Caco-2 (cell line): ENCODE data around the gene ELOVL1. TPM values are rescaled to one million over a fixed set of nuclear protein-coding genes. Genes with fewer than 3 reads are reported as not detected.

Source experiments
- BruUV-seq: library from RNA; stranded (reverse); fragments of 400-500 nt; replicated peaks from 2 replicates; lab custom pipeline; 2021; lab: Mats Ljungman, UMichigan
- CTCF ChIA-PET: fragments of 300-600 bp; sonication (Branson Sonifier 250); formaldehyde crosslinking; loops from one replicate; lab custom pipeline; 2022; ENCODE audit warnings: antibody characterized with exemption; lab: Charles Lee
- POLR2A ChIA-PET: fragments of 300-600 bp; sonication (Branson Sonifier 250); formaldehyde crosslinking; loops from one replicate; lab custom pipeline; 2022; ENCODE audit warnings: antibody characterized with exemption; lab: Charles Lee
- DNase-seq, 2 experiments: peaks; one replicate each; pipeline versions ENCODE4 v3.0.0 to v3.0.0-alpha.2; 2020 to 2022
- H3K27me3 ChIP-seq: replicated peaks from 2 replicates; pipeline ENCODE4 v1.6.0; 2011; ENCODE audit warnings: low read length; ENCODE audit not compliant: control insufficient read depth, insufficient read depth
- H3K36me3 ChIP-seq: 2 replicates; pipeline ENCODE4 v1.5.1; 2011; ENCODE audit warnings: low read length; ENCODE audit not compliant: control insufficient read depth, insufficient read depth
- H3K4me1 ChIP-seq: fragments of 250-450 bp; sonication (Bioruptor Pico); 2 replicates; pipeline ENCODE4 v1.5.1; 2020; ENCODE audit warnings: mild to moderate bottlenecking
- H3K4me3 ChIP-seq: 2 replicates; pipeline ENCODE4 v1.5.1; 2011; ENCODE audit warnings: low read depth, mild to moderate bottlenecking, control low read depth, low read length
- H3K9me3 ChIP-seq: fragments of 250-450 bp; sonication (Bioruptor Pico); 2 replicates; pipeline ENCODE4 v1.5.1; 2020; ENCODE audit warnings: mild to moderate bottlenecking, moderate library complexity
- H3K27ac Mint-ChIP-seq: one replicate; pipeline ENCODE4 v1.8.0; 2022; ENCODE audit warnings: mixed read lengths; ENCODE audit not compliant: unreplicated experiment
- H3K27me3 Mint-ChIP-seq: one replicate; pipeline ENCODE4 v1.8.0; 2022; ENCODE audit warnings: mixed read lengths; ENCODE audit not compliant: insufficient read depth, unreplicated experiment
- H3K36me3 Mint-ChIP-seq: one replicate; pipeline ENCODE4 v1.8.0; 2022; ENCODE audit warnings: mild to moderate bottlenecking, mixed read lengths; ENCODE audit not compliant: insufficient read depth, unreplicated experiment
- H3K4me1 Mint-ChIP-seq: one replicate; pipeline ENCODE4 v1.8.0; 2022; ENCODE audit warnings: low read depth, mixed read lengths; ENCODE audit not compliant: unreplicated experiment
- H3K4me3 Mint-ChIP-seq: one replicate; pipeline ENCODE4 v1.8.0; 2022; ENCODE audit warnings: mild to moderate bottlenecking, moderate library complexity, mixed read lengths; ENCODE audit not compliant: unreplicated experiment
- H3K9me3 Mint-ChIP-seq: one replicate; pipeline ENCODE4 v1.8.0; 2022; ENCODE audit warnings: mixed read lengths; ENCODE audit not compliant: unreplicated experiment
- intact Hi-C: fragments of 100-400 bp; cut with micrococcal nuclease; formaldehyde crosslinking; loops from one replicate; pipeline ENCODE4 v1.10.0; 2022; ENCODE audit not compliant: unreplicated experiment
- total RNA-seq: library from RNA; stranded (reverse); gene quantifications from 2 replicates; pipeline ENCODE4 v1.2.3, GENCODE V29; 2022
- TF ChIP-seq, protein P1 (sequence below), 2 experiments: fragments of 200-600 bp in 1 of 2; IDR thresholded peaks; 1 replicate in 1 of 2; 2 replicates in 1 of 2; pipeline versions ENCODE4 v1.5.1 to v1.8.0; 2011 to 2022; ENCODE audit warnings: antibody characterized with exemption in 1 of 2, control low read depth in 1 of 2, inconsistent platforms in 1 of 2, low read depth in 1 of 2, low read length in 1 of 2, mild to moderate bottlenecking in 1 of 2, moderate library complexity in 1 of 2; ENCODE audit not compliant: insufficient read depth in 1 of 2, severe bottlenecking in 1 of 2, unreplicated experiment in 1 of 2

ELOVL1 gene
- total RNA-seq, 1 experiment from 2014 or later, result 66.8 TPM

DNA sequence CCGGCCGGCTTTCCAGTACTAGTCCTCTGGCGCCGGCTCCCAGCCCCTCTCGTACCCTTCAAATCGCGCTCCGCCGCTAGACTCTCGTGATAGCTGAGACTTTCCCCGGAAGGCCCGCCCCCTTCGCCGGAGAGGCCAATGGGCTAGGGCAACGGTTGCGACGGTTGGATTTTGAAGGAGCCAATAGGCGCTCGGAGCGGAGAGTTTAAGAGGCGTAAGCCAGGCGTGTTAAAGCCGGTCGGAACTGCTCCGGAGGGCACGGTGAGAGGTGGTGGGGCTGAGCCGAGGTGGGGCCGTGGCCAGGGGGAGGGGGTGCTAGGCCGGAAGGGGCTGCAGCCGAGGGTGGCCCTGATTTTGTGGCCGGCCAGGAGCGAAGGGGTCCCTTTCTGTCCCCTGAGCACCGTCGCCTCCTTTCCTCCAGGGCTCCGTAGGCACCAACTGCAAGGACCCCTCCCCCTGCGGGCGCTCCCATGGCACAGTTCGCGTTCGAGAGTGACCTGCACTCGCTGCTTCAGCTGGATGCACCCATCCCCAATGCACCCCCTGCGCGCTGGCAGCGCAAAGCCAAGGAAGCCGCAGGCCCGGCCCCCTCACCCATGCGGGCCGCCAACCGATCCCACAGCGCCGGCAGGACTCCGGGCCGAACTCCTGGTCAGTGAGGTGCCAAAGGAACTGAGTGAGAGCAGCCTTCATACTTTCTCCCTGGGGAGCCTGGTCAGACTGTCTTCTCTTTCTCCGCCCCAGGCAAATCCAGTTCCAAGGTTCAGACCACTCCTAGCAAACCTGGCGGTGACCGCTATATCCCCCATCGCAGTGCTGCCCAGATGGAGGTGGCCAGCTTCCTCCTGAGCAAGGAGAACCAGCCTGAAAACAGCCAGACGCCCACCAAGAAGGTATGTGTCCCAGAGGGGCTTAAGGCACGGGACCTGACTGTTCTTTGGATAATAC lies 8.8 kb downstream of the ELOVL1 start, which contains the start of gene CDC20:
TSS of gene CDC20 (plus strand) at position 236 of the 948 bp plus-strand sequence. CDS start at position 471, 235 bp downstream.
- intact Hi-C loops, result loop anchor here (1.0 to 2.0 kb wide), 6 partner anchors 7 to 132 kb away; partner anchors contain the start of gene C1orf210
- Mint-ChIP-seq H3K4me1 (peaks cover 27% of the 10 kb centered on the region), H3K27ac (peak within 1 kb of the TSS; percentile 97), H3K36me3 (peaks cover 55% of the 10 kb centered on the region), H3K27me3 (no peaks in the 10 kb centered on the region), H3K4me3 (peak within 1 kb of the TSS; percentile 93), H3K9me3 (no peaks in the 10 kb centered on the region)
- ChIA-PET CTCF (interaction anchor here (1.0 to 2.1 kb wide), 7 partner anchors 8 to 132 kb away, joined by 3 to 36 read pairs (median 14); partner anchors contain the start of genes C1orf210 and ELOVL1), POLR2A (interaction anchor here (0.5 to 1.6 kb wide), 12 partner anchors 9 to 617 kb away, joined by 3 to 20 read pairs (median 8); partner anchors contain the start of genes C1orf210, ELOVL1, HYI and MED8)
- TSS peak; percentile 69 for BruUV-seq
- Histone ChIP-seq H3K4me3 (peak within 1 kb of the TSS; percentile 96), H3K9me3 (no peaks in the 10 kb centered on the region), H3K36me3 (peaks cover 5% of the 10 kb centered on the region), H3K27me3 (no peaks in the 10 kb centered on the region), H3K4me1 (peaks cover 24% of the 10 kb centered on the region)
- peak; percentile 97 to 98 for DNase-seq
- TF ChIP-seq, protein P1, sequence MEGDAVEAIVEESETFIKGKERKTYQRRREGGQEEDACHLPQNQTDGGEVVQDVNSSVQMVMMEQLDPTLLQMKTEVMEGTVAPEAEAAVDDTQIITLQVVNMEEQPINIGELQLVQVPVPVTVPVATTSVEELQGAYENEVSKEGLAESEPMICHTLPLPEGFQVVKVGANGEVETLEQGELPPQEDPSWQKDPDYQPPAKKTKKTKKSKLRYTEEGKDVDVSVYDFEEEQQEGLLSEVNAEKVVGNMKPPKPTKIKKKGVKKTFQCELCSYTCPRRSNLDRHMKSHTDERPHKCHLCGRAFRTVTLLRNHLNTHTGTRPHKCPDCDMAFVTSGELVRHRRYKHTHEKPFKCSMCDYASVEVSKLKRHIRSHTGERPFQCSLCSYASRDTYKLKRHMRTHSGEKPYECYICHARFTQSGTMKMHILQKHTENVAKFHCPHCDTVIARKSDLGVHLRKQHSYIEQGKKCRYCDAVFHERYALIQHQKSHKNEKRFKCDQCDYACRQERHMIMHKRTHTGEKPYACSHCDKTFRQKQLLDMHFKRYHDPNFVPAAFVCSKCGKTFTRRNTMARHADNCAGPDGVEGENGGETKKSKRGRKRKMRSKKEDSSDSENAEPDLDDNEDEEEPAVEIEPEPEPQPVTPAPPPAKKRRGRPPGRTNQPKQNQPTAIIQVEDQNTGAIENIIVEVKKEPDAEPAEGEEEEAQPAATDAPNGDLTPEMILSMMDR (IDR thresholded peaks at IDR 0.05; ENCODE audit: insufficient read depth in 1 of 2, low read depth in 1 of 2, low read length in 1 of 2, severe bottlenecking in 1 of 2, unreplicated experiment in 1 of 2), result no peak

DNA sequence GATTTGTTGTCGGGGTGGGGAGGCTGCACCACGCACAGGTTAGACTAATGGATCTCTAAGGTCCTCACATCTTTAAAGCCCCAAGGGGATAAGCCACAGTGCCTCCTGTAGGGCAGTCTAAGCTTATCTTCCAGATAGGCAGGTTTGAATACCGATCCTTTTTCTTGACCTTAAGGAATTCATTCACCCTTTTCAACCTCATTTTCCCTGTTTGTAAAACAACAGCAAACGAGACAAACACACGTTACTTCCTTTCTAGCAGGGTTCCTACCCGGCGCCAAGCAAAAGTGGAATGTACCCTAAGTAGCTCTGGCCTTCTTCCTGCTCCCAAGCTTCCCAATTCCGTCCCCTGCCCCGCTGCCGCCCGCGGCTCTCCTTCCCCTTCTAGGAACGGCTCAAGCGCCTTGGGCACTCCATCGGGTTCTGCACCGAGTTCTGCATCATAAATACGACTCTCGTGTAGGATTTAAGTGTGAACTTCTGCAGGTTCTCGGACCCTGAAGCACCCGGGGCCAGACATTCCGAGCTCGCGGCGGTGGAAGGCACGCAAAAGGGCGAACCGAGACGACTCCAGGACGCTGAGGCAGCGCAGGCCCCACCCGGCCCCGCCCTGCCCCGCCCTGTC lies 9.6 kb downstream of the ELOVL1 start:
- no peaks in the 10 kb centered on the region for H3K9me3 Mint-ChIP-seq
- H3K27ac Mint-ChIP-seq, result peak overlapping the region; percentile 97
- no peaks in the 10 kb centered on the region for H3K27me3 Mint-ChIP-seq
- H3K4me3 Mint-ChIP-seq, result peak overlapping the region; percentile 93
- TSS peak; percentile 80 for BruUV-seq
- Histone ChIP-seq H3K4me1 (peaks cover 16% of the 10 kb centered on the region), H3K4me3 (peak overlapping the region; percentile 96), H3K27me3 (no peaks in the 10 kb centered on the region), H3K36me3 (peaks cover 3% of the 10 kb centered on the region; the same call in 1 of the 2 replicates), H3K9me3 (no peaks in the 10 kb centered on the region)
- ChIA-PET CTCF (interaction anchor here (0.9 to 2.1 kb wide), 8 partner anchors 9 to 131 kb away, joined by 3 to 36 read pairs (median 14); partner anchors contain the start of genes C1orf210 and ELOVL1), POLR2A (interaction anchor here (0.5 to 1.6 kb wide), 12 partner anchors 8 to 617 kb away, joined by 3 to 20 read pairs (median 8); partner anchors contain the start of genes C1orf210, ELOVL1, HYI and KDM4A)
- H3K36me3 Mint-ChIP-seq, result peaks cover 47% of the 10 kb centered on the region
- intact Hi-C loops, result loop anchor here (1.0 to 2.0 kb wide), 6 partner anchors 8 to 131 kb away; partner anchors contain the start of gene C1orf210
- peak; percentile 55 to 57 for DNase-seq
- TF ChIP-seq, protein P1 (IDR thresholded peaks at IDR 0.05; ENCODE audit: insufficient read depth in 1 of 2, low read depth in 1 of 2, low read length in 1 of 2, severe bottlenecking in 1 of 2, unreplicated experiment in 1 of 2), result peak; percentile 25 to 58
- H3K4me1 Mint-ChIP-seq, result peaks cover 23% of the 10 kb centered on the region
